Activated CD4-positive, alpha-beta T cell treated with anti-CD3 and anti-CD28 coated beads, Interleukin-10, Interleukin-2, amounts not matched to agents 100 ng/mL and 50 ng/mL, durations not matched to agents 16 hours and 8 hours (primary cell): ENCODE results near the gene RAET1E.
A peak's percentile ranks its signal among the peaks of the same experiment; 100 is the strongest.
"Not testable (repeated sequence)": the region's sequence is repeated elsewhere in the genome, so short reads cannot be mapped to it uniquely, and the experiment has no call there.

Source experiments
- DNase-seq: peaks from one replicate; pipeline ENCODE4 v3.0.0-alpha.2; 2020

The RAET1E gene, protein sequence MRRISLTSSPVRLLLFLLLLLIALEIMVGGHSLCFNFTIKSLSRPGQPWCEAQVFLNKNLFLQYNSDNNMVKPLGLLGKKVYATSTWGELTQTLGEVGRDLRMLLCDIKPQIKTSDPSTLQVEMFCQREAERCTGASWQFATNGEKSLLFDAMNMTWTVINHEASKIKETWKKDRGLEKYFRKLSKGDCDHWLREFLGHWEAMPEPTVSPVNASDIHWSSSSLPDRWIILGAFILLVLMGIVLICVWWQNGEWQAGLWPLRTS

DNA sequence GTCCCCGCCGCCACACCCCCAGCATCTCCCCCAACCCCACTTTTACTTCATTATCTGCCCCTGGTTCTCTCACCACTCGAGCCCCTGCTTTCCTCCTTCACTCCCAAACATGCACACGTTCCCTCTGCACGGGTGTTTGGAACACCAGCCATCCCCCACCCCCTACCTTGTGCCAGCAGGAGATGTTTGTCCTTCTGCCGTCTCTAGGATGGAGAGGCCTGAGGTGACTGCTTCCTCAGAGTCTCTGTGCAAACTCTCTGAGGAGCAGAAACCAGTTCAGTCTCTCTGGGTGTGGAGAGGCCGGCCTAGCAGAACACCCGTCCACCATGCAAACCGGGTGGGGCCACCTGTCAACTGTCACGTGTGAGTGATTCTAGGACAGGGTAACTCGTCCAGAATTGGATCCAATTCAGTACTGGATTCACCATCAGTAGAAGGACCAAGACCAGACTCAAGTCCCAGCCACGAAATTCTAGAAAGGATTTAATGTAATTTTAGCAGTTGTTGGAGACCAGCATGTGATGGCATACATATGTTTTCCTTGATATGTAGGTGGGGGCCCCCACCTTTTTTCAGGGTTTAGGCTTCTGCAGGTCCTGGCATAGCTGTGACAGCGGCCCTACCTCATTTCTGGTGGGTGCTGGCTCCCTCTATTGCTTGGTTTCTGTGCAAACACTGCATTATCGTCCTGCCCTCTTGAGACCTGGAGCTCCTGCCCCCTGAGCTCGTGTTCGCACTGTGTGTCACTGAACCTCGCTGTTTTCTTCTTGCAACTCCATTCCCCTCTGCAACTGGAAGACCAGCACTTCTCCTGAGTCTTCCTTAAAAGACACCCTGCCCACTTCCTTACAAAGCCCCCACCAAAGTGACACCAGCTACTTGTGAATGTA, at the start of gene RAET1E:
Gene RAET1E, minus strand, starts transcription at position 259 of the 890 bp plus-strand sequence. CDS start 7,212 bp downstream, outside the sequence.
- DNase-seq = no peak

DNA sequence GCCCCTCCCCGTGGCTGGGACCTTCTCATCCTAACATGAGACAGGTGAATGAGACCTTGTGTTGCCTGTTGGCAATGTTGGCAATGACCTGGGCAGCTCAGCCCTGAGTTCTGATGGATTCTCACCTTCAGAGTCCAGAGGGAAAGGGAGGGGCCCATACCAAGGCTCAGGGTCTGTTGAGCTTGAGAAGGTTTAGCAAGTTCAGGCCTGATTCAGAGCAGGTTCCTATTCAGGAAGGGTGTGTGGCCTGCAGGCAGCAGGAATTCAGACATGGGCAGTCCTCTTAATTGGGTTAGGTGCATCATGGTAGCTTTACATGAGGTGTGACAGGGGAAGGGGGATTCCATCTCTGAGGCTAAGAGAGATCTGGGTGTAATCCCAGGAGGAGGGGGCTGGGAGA, 49.6 kb upstream of the RAET1E start:
- not testable (repeated sequence) for DNase-seq

DNA sequence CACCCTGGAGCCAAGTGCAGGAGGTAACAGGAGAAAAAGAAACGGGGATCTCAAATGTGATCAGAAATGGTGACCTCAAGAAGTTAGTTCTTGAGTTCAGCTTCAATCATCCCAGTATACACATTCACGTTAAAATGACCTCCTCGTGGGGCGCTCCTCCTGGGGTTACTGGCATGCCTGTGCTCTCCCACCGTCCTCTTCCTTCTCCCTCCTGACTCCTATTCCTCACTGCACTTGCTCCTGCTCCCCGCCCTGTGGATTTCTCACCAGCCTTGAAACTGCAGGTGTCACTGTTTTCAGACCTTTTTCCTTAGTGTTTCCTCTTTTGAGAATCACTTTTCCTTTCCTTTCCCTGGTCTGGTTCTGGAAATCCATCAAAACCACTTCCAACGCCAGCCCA, 48.7 kb upstream of the RAET1E start:
- DNase-seq = not testable (repeated sequence)

DNA sequence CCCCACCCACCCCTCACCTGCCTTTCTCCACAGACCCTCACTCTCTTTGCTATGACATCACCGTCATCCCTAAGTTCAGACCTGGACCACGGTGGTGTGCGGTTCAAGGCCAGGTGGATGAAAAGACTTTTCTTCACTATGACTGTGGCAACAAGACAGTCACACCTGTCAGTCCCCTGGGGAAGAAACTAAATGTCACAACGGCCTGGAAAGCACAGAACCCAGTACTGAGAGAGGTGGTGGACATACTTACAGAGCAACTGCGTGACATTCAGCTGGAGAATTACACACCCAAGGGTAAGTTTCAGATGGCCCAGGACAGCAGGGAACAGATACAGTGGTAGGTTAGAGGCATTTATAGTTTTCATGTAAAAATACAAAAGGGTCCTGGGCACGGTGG, 47.4 kb upstream of the RAET1E start:
- DNase-seq = not testable (repeated sequence)

DNA sequence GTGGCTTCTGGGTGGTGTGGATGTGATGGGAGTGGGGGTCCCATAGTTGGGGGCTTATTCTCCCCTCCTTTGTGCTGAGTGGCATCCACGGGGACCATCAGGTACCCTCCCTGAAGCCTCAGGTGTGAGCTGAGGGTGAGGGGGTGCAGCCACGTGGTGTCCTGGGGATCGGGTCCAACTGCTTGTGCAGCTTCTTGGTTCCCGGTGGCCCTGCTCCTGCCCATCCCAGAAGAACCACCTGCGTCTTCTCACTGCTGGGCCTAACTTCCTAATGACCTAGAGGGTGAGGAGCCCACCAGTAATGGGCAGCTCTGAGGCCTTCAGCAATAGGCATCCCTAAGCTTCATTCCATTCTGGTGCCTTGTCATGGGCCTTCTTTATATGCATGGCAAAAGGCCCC, 45.4 kb upstream of the RAET1E start:
- not testable (repeated sequence) for DNase-seq

DNA sequence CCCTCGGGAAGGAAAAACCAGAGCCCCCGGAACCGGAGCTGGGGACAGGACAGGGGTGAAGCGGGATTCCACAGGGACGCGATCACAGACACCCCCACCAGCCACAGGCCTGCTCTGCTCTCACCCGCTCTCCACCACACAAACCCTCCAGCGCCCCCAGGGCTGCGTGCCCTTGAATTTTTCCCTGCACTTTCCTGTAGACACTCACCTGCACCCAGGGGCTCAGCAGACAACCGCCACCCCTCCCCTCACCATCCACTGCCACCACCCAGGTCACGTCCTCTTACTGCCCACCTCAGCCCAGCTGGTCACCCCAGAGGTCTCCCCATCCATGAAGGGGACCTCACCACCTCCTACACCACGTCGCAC, 44.5 kb upstream of the RAET1E start:
- DNase-seq = no peak

DNA sequence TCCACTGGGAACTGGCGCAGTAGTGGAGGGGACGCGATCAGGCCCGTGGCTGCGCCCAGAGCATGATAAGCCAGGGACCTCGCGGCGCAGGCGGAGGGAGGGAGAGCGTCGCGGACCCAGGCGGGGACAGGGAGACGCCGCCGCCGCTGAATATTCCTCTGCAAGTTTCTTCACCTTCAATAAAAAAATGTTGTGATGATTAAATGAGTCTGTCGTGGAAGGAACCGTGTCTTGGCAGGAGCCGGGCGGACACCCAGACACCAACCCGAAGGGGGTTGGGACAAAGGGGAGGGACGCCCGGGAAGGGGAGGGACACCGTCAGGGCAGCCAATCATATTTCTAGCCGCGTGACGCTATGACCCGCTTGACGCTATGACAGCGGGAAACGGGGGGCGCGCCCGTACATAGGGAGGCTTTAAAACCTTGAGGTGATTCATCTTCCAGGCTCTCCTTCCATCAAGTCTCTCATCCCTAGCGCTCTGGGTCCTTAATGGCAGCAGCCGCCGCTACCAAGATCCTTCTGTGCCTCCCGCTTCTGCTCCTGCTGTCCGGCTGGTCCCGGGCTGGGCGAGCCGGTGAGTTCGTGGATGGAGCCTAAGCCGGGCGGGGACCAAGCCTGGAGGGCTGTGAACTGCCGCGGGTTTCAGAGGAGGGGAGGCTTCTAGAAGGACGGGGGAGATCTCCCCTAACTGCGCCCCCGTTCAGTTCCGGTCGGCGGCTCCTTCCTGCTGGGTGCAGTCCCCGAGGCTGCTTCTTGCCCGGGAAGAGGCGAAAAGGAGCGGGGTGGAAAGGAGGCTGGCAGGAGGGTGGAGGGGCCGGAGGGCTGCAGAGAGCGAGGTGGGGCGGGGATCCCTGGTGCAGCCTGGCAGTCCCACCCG, 43.9 kb upstream of the RAET1E start, which contains the start of gene ULBP2:
Gene ULBP2, plus strand, starts transcription at position 432 of the 878 bp plus-strand sequence. Its CDS starts 59 bp downstream, at position 491.
- peak; percentile 88 for DNase-seq

DNA sequence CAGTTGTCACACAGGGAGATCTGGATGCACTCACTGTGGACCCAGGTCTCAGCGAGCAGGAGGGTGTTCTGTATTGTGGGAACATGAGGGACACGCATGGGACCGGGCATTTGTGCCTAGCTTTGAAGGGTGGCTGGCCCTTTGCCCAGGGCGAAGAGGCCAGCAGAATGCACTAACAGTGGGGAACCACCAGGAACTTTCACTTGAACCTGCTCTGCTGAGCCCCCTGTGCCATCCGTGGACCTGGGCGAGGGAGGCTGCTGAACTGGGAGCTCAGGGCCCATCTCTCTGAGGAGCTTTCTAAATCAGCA, 42.7 kb upstream of the RAET1E start:
- no peak for DNase-seq

DNA sequence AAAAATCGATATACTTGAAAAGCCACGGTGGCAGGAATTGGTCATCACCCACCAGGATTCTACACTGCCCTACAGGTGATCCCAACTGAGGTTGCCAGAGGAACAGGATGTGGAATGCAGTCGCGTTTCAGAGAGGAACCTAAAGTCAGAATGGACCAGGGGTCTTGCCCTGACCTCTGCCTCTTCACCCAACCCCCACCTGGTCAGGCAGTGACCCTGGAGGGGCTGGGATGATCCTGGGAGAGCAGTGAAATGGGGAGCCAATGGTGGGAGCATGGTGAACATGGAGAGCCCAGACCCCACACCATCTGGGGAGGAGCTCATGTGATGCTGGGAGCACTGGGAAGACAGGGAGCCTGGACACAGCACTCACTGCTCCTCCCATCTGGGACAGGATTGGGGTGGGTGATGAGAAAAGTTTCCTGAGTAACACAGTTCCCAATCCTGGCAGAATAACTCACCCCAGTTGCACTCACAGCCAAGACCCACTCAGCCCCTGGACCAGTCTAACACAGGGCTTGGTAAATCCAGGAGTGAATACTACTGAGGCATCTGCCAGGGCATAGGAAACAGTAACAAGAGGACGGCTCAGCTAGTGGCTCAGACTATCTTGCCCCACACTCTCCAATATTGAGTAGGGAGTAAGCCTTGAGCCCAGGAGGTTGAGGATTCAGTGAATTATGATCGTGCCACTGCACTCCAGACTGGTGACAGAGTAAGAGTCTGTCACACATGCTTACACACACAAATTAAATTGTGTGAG, 42.2 kb upstream of the RAET1E start:
- no peak for DNase-seq

DNA sequence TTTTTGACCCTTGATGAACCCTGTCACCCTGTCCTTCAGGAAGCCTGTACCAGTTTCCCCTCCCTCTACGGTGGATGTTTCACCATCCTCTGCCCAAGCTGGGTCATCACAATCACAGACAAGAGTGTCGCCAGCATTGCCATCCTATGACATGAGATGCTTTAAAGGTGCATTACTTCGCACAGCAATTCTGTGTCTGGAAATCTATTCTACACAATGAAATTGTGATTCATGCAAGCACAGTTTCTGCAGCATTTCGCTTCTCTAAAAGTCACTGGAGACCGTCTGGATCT, 41.4 kb upstream of the RAET1E start:
- no peak for DNase-seq

DNA sequence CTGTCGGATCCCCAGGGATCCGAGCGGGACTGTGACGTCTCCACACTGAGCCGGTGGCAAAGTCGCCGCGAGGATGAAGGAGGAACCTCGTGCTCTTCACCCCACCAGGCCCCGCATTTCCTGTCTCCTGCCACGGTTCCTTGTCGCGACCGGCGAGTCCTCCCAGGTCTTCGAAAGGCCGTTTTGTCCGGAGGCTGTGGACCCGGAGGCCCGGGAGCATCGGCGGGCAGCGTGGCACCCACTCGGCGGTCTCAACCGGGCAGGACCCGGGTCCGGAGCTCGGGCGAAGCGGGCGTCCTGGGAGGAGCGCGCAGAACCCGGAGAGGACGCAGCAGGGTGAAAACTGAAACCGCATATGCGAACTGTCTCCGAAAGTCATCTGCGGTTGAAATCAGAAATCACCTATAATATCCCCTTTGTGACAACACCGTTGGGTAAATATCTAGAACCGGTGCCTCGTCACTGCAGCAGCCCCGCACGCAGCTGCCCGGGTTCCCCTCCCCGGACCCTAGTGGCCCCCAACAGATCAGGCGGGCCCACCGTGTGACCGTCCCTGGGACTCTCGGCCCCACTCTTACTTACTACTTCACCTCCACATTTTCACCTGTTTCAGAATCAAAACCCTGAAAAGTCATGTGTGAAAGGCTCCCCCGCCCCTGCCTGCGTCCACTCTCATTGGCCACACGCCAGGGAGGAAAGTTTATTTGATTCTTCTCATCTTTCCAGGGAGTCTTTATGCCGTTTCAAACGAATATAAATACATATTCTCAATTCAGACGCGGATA, 40.9 kb upstream of the RAET1E start:
- DNase-seq = peak; percentile 66

DNA sequence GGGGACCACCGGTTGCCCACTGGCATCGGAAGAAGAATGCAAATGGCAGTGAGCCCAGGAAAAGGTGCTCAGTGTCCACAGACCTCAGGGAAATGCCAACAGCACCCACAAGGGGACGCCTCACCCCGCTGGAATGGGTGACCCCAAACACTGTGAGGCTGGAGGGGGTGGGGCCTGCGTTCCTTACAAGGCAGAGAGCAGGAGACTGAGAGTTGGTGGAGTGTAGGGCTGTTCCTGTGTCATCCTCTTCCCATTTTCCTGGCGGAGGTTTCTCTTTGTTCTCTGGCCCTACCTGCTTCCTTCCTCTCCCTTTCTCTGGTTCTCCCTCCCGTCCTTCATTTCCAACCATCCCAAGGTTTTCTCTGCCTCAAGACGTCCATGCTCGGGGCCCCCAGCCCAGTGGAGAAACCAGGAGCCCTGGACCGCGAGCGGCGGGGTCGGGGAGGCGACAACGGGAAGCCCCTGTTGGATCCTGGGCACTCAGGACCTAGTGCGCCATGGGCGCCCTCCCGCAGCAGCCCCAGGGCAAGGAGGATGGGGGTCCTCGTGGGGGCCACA, 40.2 kb upstream of the RAET1E start:
- DNase-seq = not testable (repeated sequence)

DNA sequence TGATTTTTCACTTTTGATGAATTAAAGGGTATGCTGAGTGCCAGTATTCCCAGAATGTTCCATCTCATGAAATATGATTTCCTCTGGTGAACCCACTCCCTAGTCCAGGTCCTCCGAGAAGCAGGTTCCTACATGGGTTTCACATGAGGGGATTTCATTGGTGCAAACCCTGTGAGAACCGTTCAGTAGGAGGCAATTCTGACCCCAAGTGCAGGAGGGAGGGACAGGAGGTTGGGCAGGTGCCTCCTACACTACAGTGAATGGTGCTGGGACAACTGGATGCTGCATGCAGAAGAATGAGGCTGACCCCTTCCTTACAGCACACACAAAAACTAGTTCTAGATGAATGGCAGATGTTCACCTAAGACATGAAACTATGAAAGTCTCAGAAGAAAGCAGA, 38.8 kb upstream of the RAET1E start:
- DNase-seq = no peak

DNA sequence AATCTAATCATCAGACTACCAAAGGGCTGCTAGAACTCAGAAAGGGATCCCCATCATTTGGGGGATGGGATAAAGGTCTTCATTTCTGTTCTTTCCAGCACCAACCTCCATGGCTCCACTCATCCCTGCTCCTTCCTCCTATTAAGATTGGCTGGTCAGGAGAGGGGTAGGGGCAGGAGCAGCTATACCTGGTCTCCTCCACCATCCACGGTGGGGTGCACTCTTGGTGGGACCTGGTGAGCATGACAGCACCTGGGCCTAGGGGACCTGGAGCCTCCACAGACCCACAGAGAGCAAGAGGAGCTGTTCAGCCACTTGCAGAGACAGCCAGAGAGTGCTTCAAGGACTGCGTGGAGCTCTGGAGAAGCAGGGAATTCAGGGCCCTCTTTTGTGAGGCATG, 37.8 kb upstream of the RAET1E start:
- DNase-seq = no peak

DNA sequence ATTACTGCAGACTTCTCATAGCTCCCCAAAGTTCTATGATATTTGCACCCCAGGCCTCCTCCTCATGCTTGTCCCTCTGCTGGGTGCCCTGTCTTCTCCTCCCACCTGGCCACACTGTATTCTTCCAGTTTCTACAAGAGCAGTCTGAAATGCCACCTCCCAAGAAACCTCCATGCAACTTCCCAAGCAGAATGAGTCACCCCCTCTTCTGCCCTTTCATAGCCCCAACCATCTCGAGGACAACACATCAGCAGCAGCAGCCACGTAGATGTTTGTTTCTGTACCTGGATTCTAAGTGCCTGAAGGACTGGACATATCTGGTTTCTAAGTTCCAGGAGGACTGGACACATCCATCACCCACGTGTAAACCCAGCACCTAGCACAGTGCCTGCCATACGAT, 37.3 kb upstream of the RAET1E start:
- DNase-seq = no peak

DNA sequence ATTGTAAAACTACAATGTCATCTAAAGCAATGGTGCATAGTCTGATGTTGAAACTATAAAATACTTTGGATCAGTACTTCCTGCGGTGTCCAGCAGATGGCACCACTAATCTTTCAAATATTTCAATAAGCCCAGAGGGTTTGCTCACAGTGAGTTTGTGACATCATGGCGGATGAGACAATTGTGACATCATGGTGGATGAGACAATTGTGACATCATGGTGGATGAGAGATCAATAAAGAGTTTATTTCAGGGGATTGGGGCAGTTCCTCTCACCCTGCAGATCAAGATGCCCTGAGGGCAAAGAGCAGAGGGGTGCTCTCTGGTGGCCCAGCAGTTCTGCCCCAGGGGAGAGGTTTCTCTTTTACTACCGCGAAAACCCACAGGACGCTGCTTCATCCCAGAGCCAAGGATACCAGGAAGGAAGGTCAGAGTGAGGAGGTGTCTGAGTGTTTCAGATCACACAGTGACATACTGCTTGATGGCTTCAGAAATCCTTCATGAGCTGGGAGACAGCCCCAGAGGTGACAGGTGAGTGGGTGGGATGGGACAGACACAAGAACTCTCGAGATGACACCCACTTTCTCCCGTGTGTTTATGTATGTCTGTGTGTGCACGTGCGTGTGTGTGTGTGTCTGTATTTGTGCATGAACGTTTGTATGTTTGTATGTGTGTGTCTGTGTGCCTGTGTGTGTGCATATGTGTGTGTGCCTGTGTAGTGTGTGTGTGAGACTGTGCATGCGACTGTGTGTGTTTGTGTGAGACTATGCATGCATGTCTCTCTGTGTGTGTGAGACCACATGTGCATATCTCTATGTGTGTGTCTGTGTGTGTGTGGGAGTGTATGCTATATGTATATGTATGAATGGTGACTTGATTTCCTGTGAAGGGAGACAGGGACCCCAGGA, 36.6 kb upstream of the RAET1E start:
- peak; percentile 75 for DNase-seq

DNA sequence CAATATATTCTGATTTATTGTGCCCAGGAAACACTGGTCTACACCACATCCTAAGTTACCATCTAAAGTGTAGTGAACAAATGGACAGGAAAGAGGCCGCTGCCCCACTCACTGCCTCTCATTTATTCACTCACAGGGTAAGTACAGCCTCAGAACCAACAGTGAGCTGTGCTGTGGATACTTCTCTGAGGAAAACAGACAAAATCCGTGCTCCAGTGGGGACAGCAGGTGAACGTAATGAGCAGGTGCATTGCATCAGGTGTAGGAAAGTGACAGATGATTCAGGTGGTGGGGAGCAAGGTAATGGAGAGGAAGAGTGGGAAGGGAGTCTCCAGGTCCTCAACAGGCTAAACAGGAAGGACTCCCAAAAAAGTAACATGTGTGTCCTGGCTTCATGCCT, 35.5 kb upstream of the RAET1E start:
- no peak for DNase-seq

DNA sequence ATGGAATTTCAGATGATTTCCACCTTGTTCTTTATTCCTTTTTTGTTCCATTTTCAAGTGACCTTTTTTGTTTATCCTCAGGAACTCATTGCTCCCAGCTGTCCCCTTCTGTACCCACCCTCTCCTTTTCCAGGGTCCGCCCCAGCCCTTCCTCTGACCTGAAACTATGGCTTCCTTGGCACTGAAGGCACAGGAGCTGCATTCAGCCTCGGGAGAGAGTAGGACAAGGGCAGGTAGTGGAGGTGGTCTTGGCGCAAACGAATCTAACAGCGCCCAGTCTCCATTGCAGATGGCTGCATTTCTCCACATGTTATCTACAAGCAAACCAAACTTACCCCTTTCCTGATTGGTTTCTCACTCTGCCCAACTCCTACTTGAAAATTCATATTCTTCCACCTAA, 35.1 kb upstream of the RAET1E start:
- no peak for DNase-seq

DNA sequence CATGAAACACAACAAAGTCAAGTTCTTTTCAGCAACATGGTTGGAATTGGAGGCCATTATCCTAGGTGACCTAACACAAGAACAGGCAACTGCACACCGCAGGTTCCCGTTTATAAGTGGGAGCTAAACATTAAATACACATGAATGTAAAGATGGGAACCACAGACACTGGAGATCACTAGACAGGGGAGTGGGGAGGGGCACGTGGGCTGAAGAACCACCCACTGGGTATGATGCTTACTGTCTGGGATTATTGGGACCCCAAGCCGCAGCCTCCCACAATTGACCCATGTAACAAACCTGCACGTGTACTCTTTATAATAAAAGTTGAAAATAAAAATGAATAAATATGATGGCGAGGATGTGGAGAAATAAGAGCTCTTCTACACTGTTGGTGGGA, 33.6 kb upstream of the RAET1E start:
- DNase-seq = no peak

DNA sequence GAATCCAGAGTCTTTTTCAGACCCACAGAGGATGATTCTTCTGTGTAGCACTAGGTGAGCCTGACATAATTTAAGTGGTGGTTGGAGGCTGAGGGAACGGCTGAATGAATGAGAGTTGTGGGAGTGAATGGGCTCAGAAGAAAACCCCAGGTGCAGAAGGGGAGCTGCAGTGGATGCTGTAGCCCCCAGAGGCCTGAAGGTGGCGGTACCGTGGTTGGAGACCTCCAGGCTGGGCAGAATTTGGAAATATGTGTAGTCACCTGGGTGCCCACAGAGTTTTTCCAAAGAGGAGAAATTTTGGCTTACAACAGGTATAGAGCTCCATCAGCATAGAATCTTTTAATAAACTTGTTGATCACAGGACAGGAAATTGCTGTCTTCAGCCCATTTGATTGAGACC, 31.5 kb upstream of the RAET1E start:
- DNase-seq = no peak

DNA sequence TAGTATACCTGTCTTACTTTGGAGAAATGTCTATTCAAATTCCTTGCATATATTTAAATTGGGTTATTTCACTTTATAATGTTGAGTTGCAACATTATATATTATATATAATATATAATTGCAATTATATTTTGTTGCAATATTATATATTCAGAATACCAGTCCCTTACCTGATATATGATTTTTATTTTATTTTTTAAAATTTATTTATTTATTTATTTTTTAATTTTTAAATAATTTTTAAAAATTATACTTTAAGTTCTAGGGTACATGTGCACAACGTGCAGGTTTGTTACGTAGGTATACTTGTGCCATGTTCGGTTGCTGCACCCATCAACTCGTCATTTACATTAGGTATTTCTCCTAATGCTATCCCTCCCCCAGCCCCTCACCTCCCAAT, 29.1 kb upstream of the RAET1E start:
- DNase-seq = not testable (repeated sequence)
